Activated CD8-positive, alpha-beta memory T cell treated with anti-CD3 and anti-CD28 coated beads for 1 hour (primary cell): ENCODE measurements around the gene COIL.

Experiments
- DNase-seq, 2 donors: peaks; one replicate each; pipeline ENCODE4 v3.0.0-alpha.2; 2020; ENCODE audit warnings: low read depth in 1 of 2; ENCODE audit errors: extremely low read depth in 1 of 2

Gene COIL

GRCh38 chr17:56937687-56938086 is 23.2 kb downstream of the COIL start:
- DNase-seq: no peak

- no peak for DNase-seq
Measured at GRCh38 chr17:56936697-56937322, 24.0 kb downstream of the COIL start.

GRCh38 chr17:56935461-56935860 is 25.4 kb downstream of the COIL start:
- no peak for DNase-seq

- no peak for DNase-seq
Measured at GRCh38 chr17:56934280-56934679, 26.6 kb downstream of the COIL start.

GRCh38 chr17:56933868-56934267 is 27.0 kb downstream of the COIL start:
- no peak for DNase-seq

GRCh38 chr17:56933151-56933745 is 27.6 kb downstream of the COIL start:
- DNase-seq: no peak

GRCh38 chr17:56930739-56931337 is 30.0 kb downstream of the COIL start:
- no peak for DNase-seq

GRCh38 chr17:56929362-56929969 is 31.4 kb downstream of the COIL start:
- no peak for DNase-seq

GRCh38 chr17:56928586-56928985 is 32.3 kb downstream of the COIL start:
- no peak for DNase-seq

GRCh38 chr17:56926704-56927103 is 34.1 kb downstream of the COIL start:
- DNase-seq: no peak

- no peak for DNase-seq
Measured at GRCh38 chr17:56926270-56926669, 34.6 kb downstream of the COIL start.

GRCh38 chr17:56925088-56925487 is 35.8 kb downstream of the COIL start:
- DNase-seq: no peak

GRCh38 chr17:56919717-56920116 is 41.1 kb downstream of the COIL start:
- DNase-seq: no peak

- DNase-seq: no peak
Measured at GRCh38 chr17:56918916-56919315, 41.9 kb downstream of the COIL start.

GRCh38 chr17:56917559-56918296 is 43.1 kb downstream of the COIL start:
- no peak for DNase-seq

- DNase-seq: no peak
Measured at GRCh38 chr17:56914581-56915273, 46.1 kb downstream of the COIL start.

- DNase-seq: peak; percentile 69 to 83
Measured at GRCh38 chr17:56913867-56914580, 46.8 kb downstream of the COIL start, which contains the start of gene TRIM25. TSS of gene TRIM25 (minus strand) at chr17:56914049. CDS start at chr17:56913988, 61 bp downstream.

GRCh38 chr17:56913353-56913866 is 47.4 kb downstream of the COIL start:
- no peak for DNase-seq

GRCh38 chr17:56913000-56913311 is 47.9 kb downstream of the COIL start:
- DNase-seq: no peak
